Endothelial cell of umbilical vein (primary cell): ENCODE data around the gene AMN.

Experiments used
- CTCF ChIP-seq, 2 donors: IDR thresholded peaks; 1 replicate in 1 of 2; 2 replicates in 1 of 2; pipeline ENCODE4 v1.5.1; 2011; ENCODE audit warnings: low read length in 2 of 2, mild to moderate bottlenecking in 2 of 2, moderate library complexity in 2 of 2, control low read depth in 1 of 2, inconsistent platforms in 1 of 2, low read depth in 1 of 2; ENCODE audit not compliant: insufficient read depth in 1 of 2; ENCODE audit errors: extremely low read depth in 1 of 2
- EZH2 ChIP-seq: IDR thresholded peaks from 2 replicates; pipeline ENCODE4 v1.6.1; 2012; ENCODE audit warnings: borderline replicate concordance, low read depth, mild to moderate bottlenecking, moderate library complexity, low read length, inconsistent platforms; ENCODE audit not compliant: severe bottlenecking
- FOS ChIP-seq: IDR thresholded peaks from 2 replicates; pipeline ENCODE4 v1.6.1; 2011; ENCODE audit warnings: mild to moderate bottlenecking, low read length, moderate library complexity, borderline replicate concordance; ENCODE audit not compliant: insufficient read depth
- MAX ChIP-seq: IDR thresholded peaks from 2 replicates; pipeline ENCODE4 v1.6.1; 2011; ENCODE audit not compliant: insufficient read depth, insufficient read length
- MYC ChIP-seq: IDR thresholded peaks from one replicate; pipeline ENCODE4 v1.6.1; 2011; ENCODE audit warnings: mild to moderate bottlenecking, low read depth, low read length
- POLR2A ChIP-seq: IDR thresholded peaks from 2 replicates; pipeline ENCODE4 v1.6.1; 2012; ENCODE audit warnings: low read depth, mild to moderate bottlenecking, control low read depth, low read length
- POLR2AphosphoS5 ChIP-seq: IDR thresholded peaks from 2 replicates; pipeline ENCODE4 v1.6.1; 2012; ENCODE audit warnings: low read depth, mild to moderate bottlenecking, control low read depth, low read length, moderate library complexity; ENCODE audit not compliant: insufficient read depth

GRCh38 chr14:102878174-102878969, 44.1 kb upstream of the AMN start:
- no peak for TF ChIP-seq CTCF (IDR thresholded peaks at IDR 0.05; ENCODE audit: extremely low read depth in 1 of 2, insufficient read depth in 1 of 2, low read depth in 1 of 2, low read length in 2 of 2)
- TF ChIP-seq POLR2A: no peak
- no peak for TF ChIP-seq POLR2AphosphoS5
- TF ChIP-seq MYC: no peak
- no peak for TF ChIP-seq EZH2
- no peak for TF ChIP-seq FOS
- no peak for TF ChIP-seq MAX
